Activated CD8-positive, alpha-beta T cell treated with anti-CD3 and anti-CD28 coated beads for 36 hours (primary cell): ENCODE measurements around the gene SPRY2. TPM values are rescaled to one million over a fixed set of nuclear protein-coding genes. Genes with fewer than 3 reads are reported as not detected.

Source experiments
- ATAC-seq: fragments of 200-7000 bp; cut with Tn5 transposase; one replicate; pipeline ENCODE4 v1.10.0; 2021; ENCODE audit warnings: mild to moderate bottlenecking, moderate library complexity
- CTCF ChIA-PET: fragments of 350-600 bp; sonication (Branson Sonifier 250); formaldehyde crosslinking; loops from one replicate; lab custom pipeline; 2021; ENCODE audit warnings: antibody characterized with exemption; lab: Charles Lee
- POLR2A ChIA-PET: fragments of 350-600 bp; sonication (Branson Sonifier 250); formaldehyde crosslinking; loops from one replicate; lab custom pipeline; 2021; ENCODE audit warnings: antibody characterized with exemption; lab: Charles Lee
- DNase-seq: peaks from one replicate; pipeline ENCODE4 v3.0.0-alpha.2; 2020
- H3K27ac Mint-ChIP-seq: one replicate; pipeline ENCODE4 v1.8.0; 2021; ENCODE audit warnings: mild to moderate bottlenecking, mixed read lengths
- H3K27me3 Mint-ChIP-seq: one replicate; pipeline ENCODE4 v1.8.0; 2021; ENCODE audit warnings: mixed read lengths
- H3K36me3 Mint-ChIP-seq: one replicate; pipeline ENCODE4 v1.8.0; 2021; ENCODE audit warnings: low read depth, mixed read lengths
- H3K4me1 Mint-ChIP-seq: one replicate; pipeline ENCODE4 v1.8.0; 2021; ENCODE audit warnings: low read depth, mixed read lengths
- H3K4me3 Mint-ChIP-seq: one replicate; pipeline ENCODE4 v1.8.0; 2021; ENCODE audit warnings: mild to moderate bottlenecking, moderate library complexity, mixed read lengths
- H3K9me3 Mint-ChIP-seq: one replicate; pipeline ENCODE4 v1.8.0; 2021; ENCODE audit warnings: mixed read lengths
- CTCF ChIP-seq: fragments of 200-600 bp; IDR thresholded peaks from one replicate; pipeline ENCODE4 v1.8.0; 2022; ENCODE audit warnings: antibody characterized with exemption, mild to moderate bottlenecking
- intact Hi-C: fragments of 100-400 bp; cut with micrococcal nuclease; formaldehyde crosslinking; loops from one replicate; pipeline ENCODE4 v1.10.0; 2022
- total RNA-seq, 2 experiments: library from RNA; stranded (reverse); gene quantifications; one replicate each; pipeline ENCODE4 v1.2.3, GENCODE V29; 2021

SPRY2 gene
- total RNA-seq, 2 experiments from 2014 or later: 0.90 to 1.3 TPM

- no peak for TF ChIP-seq CTCF
- Mint-ChIP-seq H3K36me3 (no peaks in the 10 kb centered on the region), H3K9me3 (no peaks in the 10 kb centered on the region), H3K4me3 (no peak overlapping the region), H3K27me3 (peaks cover 1% of the 10 kb centered on the region), H3K27ac (no peak overlapping the region), H3K4me1 (no peaks in the 10 kb centered on the region)
- ChIA-PET CTCF (no interaction called here), POLR2A (no interaction called here)
- intact Hi-C loops: no loop called here
- ATAC-seq: no peak
- no peak for DNase-seq
These were observed 31.0 kb downstream of the SPRY2 start for GRCh38 chr13:80309926-80310325.

DNA sequence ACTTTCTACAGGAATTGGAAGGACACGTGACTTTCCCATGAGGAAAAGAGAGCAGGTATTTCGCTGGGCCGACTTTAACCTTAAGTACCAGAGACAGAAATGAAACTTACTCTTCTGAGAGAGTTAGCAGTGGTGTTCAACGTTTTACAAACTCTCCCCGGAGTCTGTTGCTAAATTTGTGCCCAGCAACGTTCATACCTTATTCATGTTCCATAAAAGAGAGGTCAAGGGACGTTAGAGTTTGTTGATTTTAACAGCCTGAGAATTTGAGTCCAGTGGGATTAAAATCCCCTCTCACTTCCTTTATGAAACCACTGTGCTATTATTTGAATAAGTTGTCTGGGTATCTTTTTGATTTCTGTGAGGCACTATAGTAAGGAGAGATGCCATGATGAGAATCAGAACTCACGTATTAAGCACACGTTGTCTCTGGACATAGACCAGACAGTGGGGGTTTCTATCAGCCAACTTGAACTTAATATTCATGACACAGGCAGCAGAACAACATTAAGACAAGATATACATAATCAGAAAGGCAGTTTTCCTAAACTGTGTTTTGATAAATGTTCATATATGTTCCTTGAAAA is 33.4 kb downstream of the SPRY2 start:
- TF ChIP-seq CTCF: no peak
- DNase-seq (no peak), ATAC-seq (no peak)
- POLR2A ChIA-PET: no interaction called here
- Mint-ChIP-seq H3K4me1 (no peaks in the 10 kb centered on the region), H3K9me3 (no peaks in the 10 kb centered on the region), H3K27ac (no peak overlapping the region), H3K4me3 (no peak overlapping the region), H3K36me3 (no peaks in the 10 kb centered on the region), H3K27me3 (peaks cover 1% of the 10 kb centered on the region)
- intact Hi-C loops: no loop called here
- CTCF ChIA-PET: no interaction called here

DNA sequence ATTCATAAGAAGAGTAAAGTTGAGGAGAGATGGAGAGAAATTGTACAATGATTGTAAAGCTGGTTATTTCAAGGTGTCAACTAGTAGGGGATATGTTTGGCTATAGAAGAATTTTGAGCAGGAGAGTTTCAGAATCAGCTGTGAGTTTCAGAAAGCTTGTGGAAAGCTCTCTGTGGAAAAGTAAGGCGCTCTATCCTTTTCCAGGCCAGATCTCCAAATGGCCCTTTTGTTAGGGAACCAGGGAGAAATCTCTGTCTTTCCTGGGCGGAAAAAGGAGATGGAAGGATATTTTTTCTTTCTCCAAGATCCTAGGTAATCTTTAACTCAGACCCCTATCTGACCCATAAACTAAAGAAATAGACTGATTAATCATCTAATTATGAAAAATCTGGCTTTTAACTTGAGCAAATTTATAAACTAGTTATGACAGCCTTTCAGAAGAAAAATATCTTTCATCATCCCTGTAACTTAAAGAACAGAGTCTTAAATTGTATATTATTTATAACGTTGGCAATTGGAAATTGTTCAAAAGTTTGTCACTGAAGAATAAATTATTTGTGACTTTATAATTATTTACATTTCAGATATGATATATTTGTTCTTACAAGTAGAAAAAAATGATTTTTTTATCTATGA is 34.5 kb downstream of the SPRY2 start:
- Mint-ChIP-seq H3K9me3 (no peaks in the 10 kb centered on the region), H3K4me1 (no peaks in the 10 kb centered on the region), H3K27me3 (peaks cover 1% of the 10 kb centered on the region), H3K36me3 (no peaks in the 10 kb centered on the region), H3K4me3 (no peak overlapping the region), H3K27ac (no peak overlapping the region)
- no peak for TF ChIP-seq CTCF
- ATAC-seq: no peak
- POLR2A ChIA-PET: interaction anchor here (0.7 kb wide), 1 partner anchor 825 kb away, joined by 4 read pairs; no protein-coding TSS in a partner anchor
- intact Hi-C loops: no loop called here
- DNase-seq: no peak
- CTCF ChIA-PET: no interaction called here

DNA sequence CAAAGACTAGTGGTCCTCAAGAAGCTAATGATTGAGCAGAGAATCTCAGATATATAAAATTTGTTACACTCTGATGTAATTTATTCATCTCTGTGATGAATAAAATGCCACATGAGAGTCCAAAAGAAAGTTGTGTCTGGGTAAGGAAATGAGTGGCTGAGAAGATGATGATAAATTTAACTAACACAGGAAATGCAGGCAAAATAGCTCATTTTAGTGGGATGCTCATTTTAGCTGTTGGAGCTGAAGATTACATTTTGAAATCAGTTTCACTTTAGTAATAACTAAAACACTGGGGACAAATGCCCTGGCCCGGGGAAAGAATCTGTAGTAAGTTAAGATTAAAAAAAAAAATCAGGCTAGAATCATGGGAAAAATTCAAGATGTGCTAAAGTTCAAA is 35.2 kb downstream of the SPRY2 start:
- H3K4me1 Mint-ChIP-seq: no peaks in the 10 kb centered on the region
- H3K36me3 Mint-ChIP-seq: no peaks in the 10 kb centered on the region
- CTCF ChIA-PET: no interaction called here

More for the DNA sequence above, 35.2 kb downstream of the SPRY2 start:
- POLR2A ChIA-PET: interaction anchor here (0.5 to 0.7 kb wide), 2 partner anchors 12 to 824 kb away, joined by 4 read pairs; no protein-coding TSS in a partner anchor
- no peak for TF ChIP-seq CTCF
- DNase-seq (no peak), ATAC-seq (no peak)
- peaks cover 1% of the 10 kb centered on the region for H3K27me3 Mint-ChIP-seq
- intact Hi-C loops: no loop called here
- H3K4me3 Mint-ChIP-seq: no peak overlapping the region
- H3K27ac Mint-ChIP-seq: no peak overlapping the region
- no peaks in the 10 kb centered on the region for H3K9me3 Mint-ChIP-seq
